IPS-18a (cell line): ENCODE data around the gene KIF25.
"Not testable (repeated sequence)": the region's sequence is repeated elsewhere in the genome, so short reads cannot be mapped to it uniquely, and the experiment has no call there.

Experiments used
- H3K27ac ChIP-seq: one replicate; pipeline ENCODE4 v1.5.1; 2013; ENCODE audit warnings: low read length
- H3K27me3 ChIP-seq: one replicate; pipeline ENCODE4 v1.6.1; 2013; ENCODE audit warnings: mild to moderate bottlenecking, low read length; ENCODE audit not compliant: control insufficient read depth, insufficient read depth
- H3K36me3 ChIP-seq: one replicate; pipeline ENCODE4 v1.6.1; 2013; ENCODE audit warnings: low read depth, low read length; ENCODE audit not compliant: control insufficient read depth
- H3K4me1 ChIP-seq: one replicate; pipeline ENCODE4 v1.6.1; 2013; ENCODE audit warnings: low read depth, low read length; ENCODE audit not compliant: control insufficient read depth
- H3K4me3 ChIP-seq: one replicate; pipeline ENCODE4 v1.5.1; 2013; ENCODE audit warnings: low read length
- H3K9ac ChIP-seq: one replicate; pipeline ENCODE4 v1.6.1; 2013; ENCODE audit warnings: mild to moderate bottlenecking, low read length, moderate library complexity
- H3K9me3 ChIP-seq: one replicate; pipeline ENCODE4 v1.6.1; 2013; ENCODE audit warnings: low read depth, low read length; ENCODE audit not compliant: control insufficient read depth

The KIF25 gene

DNA sequence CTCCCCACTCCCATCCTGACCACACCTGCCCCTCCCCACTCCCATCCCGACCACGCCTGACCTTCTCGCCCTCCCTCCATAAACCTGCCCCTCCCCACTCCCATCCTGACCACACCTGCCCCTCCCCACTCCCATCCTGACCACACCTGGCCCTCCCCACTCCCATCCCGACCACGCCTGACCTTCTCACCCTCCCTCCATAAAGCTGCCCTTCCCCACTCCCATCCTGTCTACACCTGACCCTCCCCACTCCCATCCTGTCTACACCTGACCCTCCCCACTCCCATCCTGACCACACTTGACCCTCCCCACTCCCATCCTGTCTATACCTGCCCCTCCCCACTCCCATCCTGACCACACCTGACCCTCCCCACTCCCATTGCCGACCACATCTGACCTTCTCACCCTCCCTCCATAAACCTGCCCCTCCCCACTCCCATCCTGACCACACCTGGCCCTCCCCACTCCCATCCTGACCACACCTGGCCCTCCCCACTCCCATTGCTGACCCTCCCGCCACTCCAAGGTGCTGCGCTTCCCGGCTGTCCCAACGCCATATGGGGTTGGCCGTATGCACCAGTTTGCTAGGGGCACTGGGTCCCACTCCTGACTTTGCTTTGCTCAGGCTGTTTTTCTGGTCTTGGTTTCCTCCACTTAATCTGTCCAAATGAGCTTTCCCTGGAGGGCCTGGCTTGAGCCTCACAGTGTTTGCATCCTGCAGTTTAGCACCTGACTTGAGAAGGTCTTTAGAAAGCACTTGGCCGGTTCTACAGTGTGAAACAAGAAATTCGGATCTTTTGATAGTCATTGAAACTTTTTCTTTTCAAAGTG, 2.9 kb downstream of the KIF25 start:
- no peak overlapping the region for H3K27ac ChIP-seq
- H3K4me1 ChIP-seq: peaks cover 3% of the 10 kb centered on the region
- no peak overlapping the region for H3K9ac ChIP-seq
- H3K36me3 ChIP-seq: no peaks in the 10 kb centered on the region
- no peak overlapping the region for H3K4me3 ChIP-seq
- H3K9me3 ChIP-seq: no peaks in the 10 kb centered on the region
- no peaks in the 10 kb centered on the region for H3K27me3 ChIP-seq

- no peak overlapping the region for H3K27ac ChIP-seq
- H3K4me1 ChIP-seq: peaks cover 3% of the 10 kb centered on the region
- no peak overlapping the region for H3K4me3 ChIP-seq
- H3K36me3 ChIP-seq: no peaks in the 10 kb centered on the region
- H3K9ac ChIP-seq: no peak overlapping the region
- H3K27me3 ChIP-seq: no peaks in the 10 kb centered on the region
- H3K9me3 ChIP-seq: no peaks in the 10 kb centered on the region
Measured at GRCh38 chr6:168001029-168001332, 3.5 kb downstream of the KIF25 start.

DNA sequence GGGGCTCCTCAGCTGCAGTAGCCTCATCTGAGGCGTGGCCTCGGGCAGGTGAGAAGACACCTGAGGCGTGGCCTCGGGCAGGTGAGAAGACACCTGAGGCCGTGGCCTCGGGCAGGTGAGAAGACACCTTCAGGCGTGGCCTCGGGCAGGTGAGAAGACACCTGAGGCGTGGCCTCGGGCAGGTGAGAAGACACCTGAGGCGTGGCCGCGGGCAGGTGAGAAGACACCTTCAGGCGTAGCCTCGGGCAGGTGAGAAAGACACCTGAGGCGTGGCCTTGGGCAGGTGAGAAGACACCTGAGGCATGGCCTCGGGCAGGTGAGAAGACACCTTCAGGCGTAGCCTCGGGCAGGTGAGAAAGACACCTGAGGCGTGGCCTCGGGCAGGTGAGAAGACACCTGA, 4.0 kb downstream of the KIF25 start:
- H3K27me3 ChIP-seq, H3K4me1 ChIP-seq, H3K36me3 ChIP-seq, H3K9ac ChIP-seq, H3K4me3 ChIP-seq, H3K27ac ChIP-seq, H3K9me3 ChIP-seq: not testable (repeated sequence)

DNA sequence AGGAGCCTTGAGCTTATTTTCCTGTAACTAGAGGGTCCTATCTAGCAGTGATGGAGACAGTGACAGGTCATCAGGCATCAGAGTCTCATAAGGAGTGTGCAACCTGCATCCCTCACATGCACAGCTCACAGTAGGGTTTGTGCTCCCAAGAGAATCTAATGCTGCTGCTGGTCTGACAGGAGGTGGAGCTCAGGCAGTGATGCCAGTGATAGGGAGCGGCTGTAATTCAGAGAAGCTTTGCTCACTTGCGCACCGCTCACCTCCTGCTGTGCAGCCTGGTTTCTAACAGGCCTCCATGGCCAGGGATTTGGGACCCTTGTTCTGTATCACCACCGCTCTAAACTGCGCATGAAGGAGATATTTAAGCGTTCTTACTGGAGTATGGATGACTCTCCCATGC, 5.3 kb downstream of the KIF25 start:
- Histone ChIP-seq H3K27me3 (no peaks in the 10 kb centered on the region), H3K9ac (no peak overlapping the region), H3K36me3 (no peaks in the 10 kb centered on the region), H3K4me3 (no peak overlapping the region), H3K9me3 (no peaks in the 10 kb centered on the region), H3K4me1 (peaks cover under 1% of the 10 kb centered on the region), H3K27ac (no peak overlapping the region)

GRCh38 chr6:168004023-168004422, 6.6 kb downstream of the KIF25 start:
- Histone ChIP-seq H3K9me3 (no peaks in the 10 kb centered on the region), H3K36me3 (no peaks in the 10 kb centered on the region), H3K9ac (no peak overlapping the region), H3K27ac (no peak overlapping the region), H3K4me3 (no peak overlapping the region), H3K4me1 (no peaks in the 10 kb centered on the region), H3K27me3 (no peaks in the 10 kb centered on the region)

GRCh38 chr6:168004945-168005344, 7.5 kb downstream of the KIF25 start:
- no peaks in the 10 kb centered on the region for H3K27me3 ChIP-seq
- no peaks in the 10 kb centered on the region for H3K4me1 ChIP-seq
- H3K9ac ChIP-seq: no peak overlapping the region
- H3K4me3 ChIP-seq: no peak overlapping the region
- no peaks in the 10 kb centered on the region for H3K36me3 ChIP-seq
- H3K9me3 ChIP-seq: no peaks in the 10 kb centered on the region
- H3K27ac ChIP-seq: no peak overlapping the region

GRCh38 chr6:168005796-168006195, 8.3 kb downstream of the KIF25 start:
- Histone ChIP-seq H3K4me3 (no peak overlapping the region), H3K9ac (no peak overlapping the region), H3K4me1 (no peaks in the 10 kb centered on the region), H3K36me3 (no peaks in the 10 kb centered on the region), H3K9me3 (no peaks in the 10 kb centered on the region), H3K27ac (no peak overlapping the region), H3K27me3 (no peaks in the 10 kb centered on the region)

DNA sequence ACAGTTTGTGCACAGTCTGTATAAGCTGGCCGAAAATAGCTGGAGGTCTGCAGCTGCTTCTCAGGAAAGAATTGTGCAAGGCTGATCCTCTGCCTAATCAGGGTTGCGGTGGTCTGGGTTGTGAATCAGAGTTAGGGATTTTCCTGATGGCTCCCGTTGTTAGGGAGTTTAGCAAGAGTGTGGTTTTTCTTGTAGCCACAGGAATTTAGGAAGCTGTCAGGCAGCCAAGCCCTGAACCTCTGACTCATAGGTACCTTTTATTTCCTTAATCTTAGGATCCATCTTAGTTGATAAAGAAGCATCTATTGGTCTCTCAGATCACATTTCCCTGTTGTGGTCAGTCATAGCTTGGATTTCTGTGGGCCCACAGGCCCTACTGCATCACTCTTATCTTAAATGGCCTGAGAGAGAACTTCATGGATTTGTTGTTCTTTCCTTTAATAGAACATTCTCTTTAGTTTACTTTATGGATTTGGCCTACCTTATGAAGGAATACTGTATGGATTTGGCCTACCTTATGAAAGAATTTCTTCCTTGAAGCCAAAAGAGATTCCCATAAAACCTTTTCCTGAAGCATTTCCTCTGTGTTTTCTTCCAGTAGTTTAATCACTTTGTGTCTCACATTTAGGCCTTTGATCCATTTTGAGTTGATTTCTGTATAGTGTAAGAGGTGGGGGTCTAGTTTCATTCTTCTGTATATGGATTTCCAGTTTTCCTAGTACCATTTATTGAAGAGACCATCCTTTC, 10.3 kb downstream of the KIF25 start:
- H3K36me3 ChIP-seq: no peaks in the 10 kb centered on the region
- H3K9ac ChIP-seq: no peak overlapping the region
- H3K4me1 ChIP-seq: no peaks in the 10 kb centered on the region
- no peaks in the 10 kb centered on the region for H3K27me3 ChIP-seq
- H3K4me3 ChIP-seq: no peak overlapping the region
- H3K9me3 ChIP-seq: peaks cover 4% of the 10 kb centered on the region
- no peak overlapping the region for H3K27ac ChIP-seq

- no peaks in the 10 kb centered on the region for H3K36me3 ChIP-seq
- no peak overlapping the region for H3K27ac ChIP-seq
Measured at GRCh38 chr6:168009331-168009730, 11.9 kb downstream of the KIF25 start.

DNA sequence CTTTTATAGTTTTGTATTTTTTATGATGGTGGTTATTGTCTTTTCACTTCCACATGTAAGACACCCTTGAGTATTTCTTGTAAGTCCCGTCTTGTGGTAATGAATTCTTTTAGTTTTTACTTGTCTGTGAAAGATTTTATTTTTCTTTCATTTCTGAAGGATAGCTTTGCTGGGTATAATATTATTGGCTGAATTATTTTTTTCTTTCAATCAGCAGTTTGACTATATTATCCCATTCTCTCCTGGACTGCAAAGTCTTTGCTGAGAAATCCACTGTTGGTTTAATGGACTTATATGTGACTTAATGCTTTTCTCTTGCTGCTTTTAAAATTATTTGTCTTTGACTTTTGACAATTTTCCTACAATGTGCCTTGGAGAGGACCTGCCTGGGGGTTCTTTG, 13.8 kb downstream of the KIF25 start:
- Histone ChIP-seq H3K9ac (no peak overlapping the region), H3K27me3 (no peaks in the 10 kb centered on the region), H3K9me3 (peaks cover 4% of the 10 kb centered on the region), H3K36me3 (no peaks in the 10 kb centered on the region), H3K27ac (no peak overlapping the region), H3K4me3 (no peak overlapping the region), H3K4me1 (no peaks in the 10 kb centered on the region)

More at GRCh38 chr6:168009331-168009730, 11.9 kb downstream of the KIF25 start:
- Histone ChIP-seq H3K9me3 (peaks cover 4% of the 10 kb centered on the region), H3K9ac (no peak overlapping the region), H3K4me1 (no peaks in the 10 kb centered on the region), H3K27me3 (no peaks in the 10 kb centered on the region), H3K4me3 (no peak overlapping the region)

- no peaks in the 10 kb centered on the region for H3K27me3 ChIP-seq
- H3K27ac ChIP-seq: no peak overlapping the region
- no peak overlapping the region for H3K4me3 ChIP-seq
- no peaks in the 10 kb centered on the region for H3K4me1 ChIP-seq
- no peaks in the 10 kb centered on the region for H3K36me3 ChIP-seq
- H3K9me3 ChIP-seq: peaks cover 4% of the 10 kb centered on the region
- H3K9ac ChIP-seq: no peak overlapping the region
Measured at GRCh38 chr6:168012431-168013249, 15.2 kb downstream of the KIF25 start.
